GM19328 (cell line): ENCODE measurements around the gene FREM3.
"Not testable (repeated sequence)": the region's sequence is repeated elsewhere in the genome, so short reads cannot be mapped to it uniquely, and the experiment has no call there.

Source experiments
- ATAC-seq: cut with Tn5 transposase; IDR thresholded peaks from one replicate; pipeline ENCODE4 v1.9.1; 2021; ENCODE audit warnings: mild to moderate bottlenecking, moderate library complexity; ENCODE audit not compliant: unreplicated experiment

FREM3 gene

DNA sequence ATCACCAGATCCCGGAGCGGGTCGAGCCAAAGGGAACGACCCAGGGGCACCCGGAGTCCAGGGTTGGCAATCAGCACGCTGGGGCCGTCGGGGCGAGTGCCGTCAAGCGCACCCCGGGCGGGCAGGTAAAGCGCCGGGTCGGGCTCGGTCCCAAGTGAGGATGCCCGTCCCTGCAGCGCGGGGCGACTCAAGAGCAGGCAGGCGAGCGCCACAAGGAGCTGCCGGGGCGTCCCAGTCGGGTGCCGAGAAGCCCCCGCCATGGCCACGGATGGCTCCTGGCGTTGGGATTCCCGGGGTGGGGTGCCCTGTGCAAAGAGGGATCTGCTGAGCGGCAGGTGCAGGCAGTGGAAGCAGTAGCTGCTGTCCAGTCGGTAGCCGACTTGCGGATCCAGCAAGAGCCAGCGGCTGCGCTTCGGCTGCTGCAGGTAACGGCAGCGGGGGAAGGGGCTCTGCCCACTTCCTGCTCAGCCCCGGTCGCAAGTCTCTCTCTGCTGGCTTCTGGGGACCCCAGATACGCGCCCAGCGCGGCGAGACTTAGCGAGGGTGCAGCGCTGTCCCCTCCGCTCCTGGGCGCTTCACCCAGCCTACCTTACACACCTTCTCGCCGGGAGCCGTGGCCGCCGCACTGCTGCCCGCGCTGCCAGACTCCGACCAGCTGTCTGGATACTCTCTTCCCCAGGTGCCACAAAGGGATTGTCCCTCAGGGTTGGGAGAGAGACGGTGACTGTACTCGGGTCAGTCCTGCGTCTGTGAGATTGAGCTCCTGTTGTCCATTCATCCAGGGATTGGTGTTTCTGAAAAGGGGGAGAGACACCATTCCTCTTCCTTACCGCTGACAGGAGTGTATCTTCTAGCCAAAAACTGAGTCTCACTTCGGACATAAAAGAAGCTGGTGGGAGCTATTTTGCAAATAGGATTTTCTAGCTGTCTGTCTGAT lies at the start of gene FREM3:
Gene FREM3, minus strand, starts transcription at position 260 of the 937 bp plus-strand sequence. Its CDS starts 0 bp downstream, at position 260.
- no peak for ATAC-seq

DNA sequence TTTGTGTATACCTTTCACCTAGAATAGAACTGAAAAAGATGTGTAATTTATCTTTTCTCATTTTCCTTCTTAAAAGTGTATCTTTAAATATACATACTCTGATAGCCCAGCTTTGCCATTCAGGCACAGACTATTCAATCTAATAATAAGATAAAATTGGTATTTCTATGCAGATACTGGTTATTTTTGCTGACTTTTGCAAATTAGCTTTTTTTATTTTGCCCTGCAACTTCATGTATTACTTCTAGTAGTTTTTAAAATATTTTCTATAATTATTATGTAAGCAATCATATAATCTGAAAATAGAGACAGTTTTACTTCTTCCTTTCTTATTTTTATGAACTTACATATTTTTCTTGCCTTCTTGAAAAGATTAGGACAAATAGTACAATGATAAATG lies 45.4 kb upstream of the FREM3 start:
- no peak for ATAC-seq

DNA sequence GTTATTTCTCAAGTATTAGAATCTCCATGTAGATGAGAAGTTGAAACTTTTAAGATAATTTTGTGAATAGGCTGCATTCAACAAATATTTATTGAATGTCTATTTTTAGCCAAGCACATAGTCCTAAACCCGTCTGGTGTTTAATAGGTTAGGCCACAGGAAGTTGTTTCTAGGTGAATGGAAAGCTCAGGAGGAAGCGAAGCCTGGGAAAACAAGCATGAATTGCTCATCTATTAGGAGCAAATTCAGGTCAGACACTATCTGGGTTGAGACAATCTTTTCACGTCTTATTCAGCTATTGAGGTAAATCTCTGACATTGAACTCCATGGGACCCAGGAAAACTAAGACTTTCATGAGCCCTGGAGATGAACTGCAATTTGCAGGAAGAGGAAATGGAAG lies 43.1 kb upstream of the FREM3 start:
- no peak for ATAC-seq

DNA sequence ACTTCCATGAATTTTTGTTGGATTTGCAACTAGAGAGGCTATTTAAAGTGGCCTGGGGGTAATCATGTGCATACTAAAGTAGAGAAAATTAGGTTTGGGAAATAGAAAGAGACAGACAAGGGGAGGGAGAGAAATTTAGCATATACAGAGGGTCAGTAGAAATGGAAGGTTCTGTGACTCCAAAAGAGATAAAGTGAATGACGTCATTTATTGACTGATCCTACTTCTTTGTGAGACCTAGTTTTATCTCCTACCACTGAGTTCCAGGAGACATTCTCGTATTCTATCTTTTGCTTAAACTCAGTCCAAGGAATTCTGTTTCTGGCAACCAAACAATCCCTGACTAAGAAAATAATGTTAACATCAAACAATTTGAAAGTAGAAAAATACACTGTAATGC lies 42.4 kb upstream of the FREM3 start:
- no peak for ATAC-seq

DNA sequence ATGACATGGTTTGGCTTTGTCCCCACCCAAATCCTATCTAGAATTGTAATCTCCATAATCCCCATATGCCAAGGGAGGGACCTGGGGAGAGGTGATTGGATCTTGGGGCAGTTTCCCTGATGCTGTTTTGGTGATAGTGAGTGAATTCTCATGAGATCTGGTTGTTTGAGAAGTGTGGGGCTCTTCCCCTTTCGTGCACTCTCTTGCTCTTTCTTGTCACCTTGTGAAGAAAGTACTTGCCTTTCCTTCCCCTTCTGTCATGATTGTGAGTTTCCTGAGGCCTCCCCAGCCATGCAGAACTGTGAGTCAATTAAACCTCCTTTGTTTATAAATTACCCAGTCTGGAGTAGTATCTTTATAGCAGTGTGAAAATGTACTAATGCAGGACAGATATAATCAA lies 36.4 kb upstream of the FREM3 start:
- ATAC-seq, result no peak

DNA sequence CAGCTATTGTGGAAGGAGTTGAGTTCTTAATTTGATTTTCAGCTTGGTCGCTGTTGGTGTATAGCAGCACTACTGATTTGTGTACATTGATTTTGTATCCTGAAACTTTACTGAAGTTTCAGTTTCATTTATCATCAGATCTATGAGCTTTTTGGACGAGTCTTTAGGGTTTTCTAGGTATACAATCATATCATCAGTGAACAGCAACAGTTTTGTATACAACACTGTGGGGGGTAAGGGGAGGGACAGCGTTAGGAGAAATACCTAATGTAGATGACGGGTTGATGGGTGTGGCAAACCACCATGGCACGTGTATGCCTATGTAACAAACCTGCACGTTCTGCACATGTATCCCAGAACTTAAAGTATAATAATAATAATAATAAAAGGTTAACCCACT lies 35.6 kb upstream of the FREM3 start:
- ATAC-seq, result not testable (repeated sequence)

DNA sequence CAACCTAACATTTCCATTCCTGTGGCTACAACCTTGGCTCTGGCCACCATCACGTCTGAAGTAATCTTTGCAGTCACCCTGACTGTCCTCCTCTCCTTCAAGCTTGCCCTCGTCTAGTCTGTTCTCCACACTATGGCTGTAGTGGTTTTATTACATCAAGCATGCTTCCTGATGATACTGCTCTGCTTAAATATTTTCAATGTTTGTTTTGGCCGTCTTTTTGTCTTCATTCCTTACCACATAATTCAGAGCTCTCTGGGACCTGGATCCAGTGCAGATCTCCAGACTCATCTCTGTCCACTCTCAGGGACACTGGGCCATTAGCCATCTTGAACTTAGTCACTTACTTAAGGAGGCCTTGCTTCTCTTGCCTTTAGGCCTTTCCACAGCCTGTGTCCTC lies 27.7 kb upstream of the FREM3 start:
- ATAC-seq, result no peak

DNA sequence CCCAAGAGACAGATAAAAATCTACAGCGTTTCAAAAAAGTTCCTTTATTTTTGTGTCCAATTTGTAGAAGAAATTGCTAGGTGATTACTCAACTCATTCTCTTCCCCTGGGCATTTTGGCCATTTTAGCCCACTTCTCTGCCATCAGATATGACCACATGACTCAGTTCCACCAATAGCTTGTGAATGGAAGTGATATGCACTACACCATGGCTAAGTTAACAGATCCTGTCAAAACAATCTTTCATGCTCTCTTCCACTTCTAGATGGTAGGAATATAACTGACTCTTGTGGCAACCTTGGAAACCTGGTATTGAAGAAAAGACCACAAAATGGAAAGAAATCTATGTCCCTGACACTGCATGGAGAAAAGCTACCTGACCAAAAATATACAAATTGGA lies 26.2 kb upstream of the FREM3 start:
- ATAC-seq, result no peak

DNA sequence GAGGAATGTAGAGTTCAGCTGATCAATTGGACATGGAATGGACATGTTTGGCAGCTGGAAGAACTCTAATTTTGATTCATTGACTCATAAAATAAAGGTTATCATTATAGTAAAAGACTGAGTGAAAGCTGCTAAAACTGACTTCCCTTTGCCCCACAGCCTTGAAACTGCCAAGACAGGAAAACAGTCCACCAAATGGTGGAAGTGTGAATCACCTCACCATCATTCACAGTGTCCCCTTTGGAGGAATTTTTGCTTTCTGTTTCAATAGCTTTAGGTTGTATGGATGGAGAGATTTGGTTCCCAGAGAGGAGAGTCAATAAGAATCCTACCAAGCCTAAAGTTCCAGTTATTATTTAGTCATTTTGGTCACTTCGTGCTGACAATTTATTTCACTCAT lies 20.8 kb upstream of the FREM3 start:
- ATAC-seq, result no peak

DNA sequence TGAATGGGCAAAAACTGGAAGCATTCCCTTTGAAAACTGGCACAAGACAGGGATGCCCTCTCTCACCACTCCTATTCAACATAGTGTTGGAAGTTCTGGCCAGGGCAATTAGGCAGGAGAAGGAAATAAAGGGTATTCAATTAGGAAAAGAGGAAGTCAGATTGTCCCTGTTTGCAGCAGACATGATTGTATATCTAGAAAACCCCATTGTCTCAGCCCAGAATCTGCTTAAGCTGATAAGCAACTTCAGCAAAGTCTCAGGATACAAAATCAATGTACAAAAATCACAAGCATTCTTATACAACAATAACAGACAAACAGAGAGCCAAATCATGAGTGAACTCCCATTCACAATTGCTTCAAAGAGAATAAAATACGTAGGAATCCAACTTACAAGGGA lies 18.3 kb upstream of the FREM3 start:
- ATAC-seq, result not testable (repeated sequence)

DNA sequence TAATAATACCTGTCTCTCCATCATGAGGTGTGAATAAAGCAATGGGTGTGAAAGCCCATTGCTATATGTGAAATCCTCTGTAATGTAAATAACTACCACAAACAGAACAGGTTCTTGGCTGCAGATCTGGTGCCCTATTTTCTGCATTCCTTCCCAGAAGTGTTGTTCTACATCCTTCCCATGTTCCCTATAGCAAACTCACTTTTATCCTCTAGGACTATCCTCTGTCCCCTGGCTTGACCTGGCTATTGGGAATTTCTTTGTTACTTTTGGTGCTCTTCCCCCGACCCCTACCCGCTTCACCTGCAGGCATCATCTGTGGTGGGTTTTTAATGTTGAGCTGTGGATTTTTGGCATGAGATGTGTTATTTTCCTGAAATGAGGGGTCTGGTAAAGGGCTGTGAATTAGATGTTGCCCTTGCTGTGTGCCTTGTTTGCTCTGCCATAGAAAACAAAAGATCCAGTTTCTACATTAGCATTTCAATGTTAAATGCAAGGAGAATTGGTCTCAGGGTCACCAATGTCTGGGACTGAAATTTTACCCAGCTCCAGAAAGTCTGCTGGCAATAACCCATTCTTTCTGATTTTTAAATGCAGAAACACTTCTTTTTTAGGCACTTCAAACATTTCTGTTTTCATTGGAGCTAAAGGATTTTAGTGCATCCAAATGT lies 13.6 kb upstream of the FREM3 start:
- no peak for ATAC-seq

DNA sequence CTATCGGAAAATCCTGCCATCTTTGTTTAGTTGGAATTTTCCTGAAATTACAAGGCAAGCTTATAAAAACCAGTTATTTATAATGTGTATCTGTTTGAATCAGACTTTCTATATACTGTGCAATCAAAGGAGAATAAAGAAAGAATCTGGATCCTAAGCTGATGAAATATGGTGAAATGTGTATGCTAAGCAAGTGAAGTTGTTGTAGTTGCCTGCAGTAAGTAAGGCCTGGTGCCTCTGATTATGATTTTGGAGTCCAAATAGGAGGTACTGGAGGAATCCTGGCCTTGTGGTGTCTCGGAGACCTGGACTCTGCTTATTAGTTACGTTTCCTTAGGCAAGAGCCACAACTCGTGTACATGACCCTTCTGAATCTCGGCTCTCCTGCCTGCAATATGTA lies 13.1 kb upstream of the FREM3 start:
- no peak for ATAC-seq

DNA sequence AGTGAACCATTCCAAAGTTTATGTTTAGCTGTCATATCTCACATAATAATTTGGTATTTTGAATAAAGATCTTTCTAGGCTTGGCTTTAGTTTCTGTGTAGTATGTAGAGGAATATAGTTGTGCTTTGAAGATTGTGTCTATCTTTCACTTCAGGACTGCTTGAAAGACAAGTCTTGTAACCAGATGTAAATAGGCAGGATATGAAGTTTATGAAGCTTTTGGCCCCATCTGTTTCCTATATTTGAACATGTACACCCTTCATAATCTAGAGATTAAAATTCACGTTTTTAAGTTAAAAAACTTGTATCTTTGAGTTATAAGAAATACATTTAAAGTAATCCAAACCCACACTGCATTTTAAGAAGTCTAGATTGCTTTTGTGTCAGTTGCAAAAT lies 11.7 kb upstream of the FREM3 start:
- no peak for ATAC-seq

DNA sequence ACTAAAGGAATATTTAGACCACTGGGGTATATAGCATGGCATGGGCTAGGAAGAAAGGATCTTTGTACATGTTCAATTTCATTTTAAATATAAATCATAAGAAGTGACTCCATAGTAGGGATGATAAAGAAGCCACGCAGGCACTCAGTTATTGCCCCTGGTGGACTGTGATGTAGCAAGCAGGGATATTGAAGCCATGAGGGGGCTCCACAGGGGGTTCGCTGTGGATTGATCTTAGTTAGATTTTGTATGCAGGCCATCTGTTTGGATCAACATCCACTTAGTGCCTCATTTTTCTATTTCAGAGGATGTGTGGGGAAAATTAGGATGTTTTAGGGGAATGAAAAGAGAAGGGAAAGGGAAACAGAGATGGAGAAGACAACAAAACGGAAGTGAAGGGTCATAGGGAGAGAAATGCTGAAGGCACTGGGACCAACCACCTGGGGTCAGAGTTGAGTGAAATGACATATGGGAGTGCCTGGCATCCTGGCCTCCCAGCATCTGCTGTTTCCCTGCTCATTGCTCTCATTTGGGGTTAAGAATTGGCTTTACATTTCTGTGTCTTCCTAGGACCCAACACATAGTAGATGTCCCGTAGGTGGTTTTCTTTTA lies 11.2 kb upstream of the FREM3 start:
- ATAC-seq, result no peak

DNA sequence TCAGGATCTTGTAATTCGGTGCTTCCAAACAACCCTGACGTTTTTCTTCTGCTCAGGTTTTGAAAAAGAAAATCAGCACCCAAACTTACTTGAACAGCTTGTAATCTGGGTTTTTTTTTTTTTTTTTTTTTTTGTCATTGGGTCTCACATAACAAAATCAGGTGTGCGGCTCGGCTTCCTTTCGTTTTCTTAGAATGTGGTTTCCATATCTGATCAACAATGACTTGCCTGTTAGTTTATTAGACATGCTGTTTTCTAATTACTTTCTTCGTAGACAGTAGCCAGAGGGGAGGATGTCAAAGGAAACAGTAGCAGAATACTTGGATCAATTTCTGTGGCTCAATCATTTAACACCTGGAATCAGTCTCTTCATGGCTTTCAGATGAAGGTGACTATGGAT lies 890 bp upstream of the FREM3 start:
- no peak for ATAC-seq

DNA sequence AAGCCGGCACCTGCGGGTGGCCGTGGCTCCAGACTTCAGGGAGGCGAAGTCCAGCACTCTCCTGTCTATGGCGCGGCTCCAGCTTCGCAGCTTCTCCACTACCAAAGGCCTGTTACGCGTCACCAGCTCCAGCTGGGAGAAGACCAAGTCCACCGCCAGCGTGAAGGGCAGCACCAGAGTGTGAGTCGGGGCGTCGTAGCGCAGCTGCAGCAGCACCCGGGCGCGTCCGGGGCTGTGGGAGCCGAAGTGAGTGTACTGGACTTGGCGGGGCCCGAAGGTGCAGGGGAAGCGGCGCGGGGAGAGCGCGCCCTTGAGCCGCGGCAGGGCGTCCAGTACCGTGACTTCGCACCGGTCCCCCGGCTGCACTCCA lies 444 bp downstream of the FREM3 start:
- ATAC-seq, result no peak

DNA sequence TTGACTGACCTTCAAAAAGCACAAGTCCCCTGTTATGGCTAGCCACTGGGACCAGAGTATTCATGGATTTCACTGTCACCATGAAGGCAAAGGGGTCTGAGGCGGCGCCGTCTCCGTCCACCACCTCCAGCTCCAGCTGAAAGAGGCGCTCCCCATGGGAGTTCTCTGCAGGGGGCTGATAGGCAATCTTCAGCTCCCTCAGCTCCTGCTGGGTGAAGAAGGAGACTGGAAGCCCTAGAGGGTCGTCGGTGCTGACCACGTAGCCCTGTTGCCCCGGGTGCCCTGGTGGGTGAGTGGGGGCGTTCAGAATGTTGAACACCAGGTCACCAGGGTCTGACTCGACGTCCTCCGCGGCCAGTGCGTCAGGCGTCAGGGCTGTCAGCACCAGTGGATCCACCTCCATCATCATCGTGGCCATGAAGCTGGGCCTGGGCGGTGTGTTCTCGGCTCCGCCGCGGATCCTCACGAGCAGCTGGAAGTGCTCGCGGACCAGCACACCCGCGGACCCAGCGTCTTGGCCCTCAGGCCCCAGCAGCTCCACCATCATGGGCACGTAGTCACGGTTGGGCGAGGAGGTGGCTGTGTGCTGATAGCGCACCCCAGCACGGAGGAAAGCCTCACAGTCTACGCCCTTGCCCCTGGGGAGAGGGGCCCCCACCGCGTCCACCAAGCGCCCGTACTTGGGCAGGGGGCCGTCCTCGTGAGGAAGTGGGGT lies 987 bp downstream of the FREM3 start:
- no peak for ATAC-seq

DNA sequence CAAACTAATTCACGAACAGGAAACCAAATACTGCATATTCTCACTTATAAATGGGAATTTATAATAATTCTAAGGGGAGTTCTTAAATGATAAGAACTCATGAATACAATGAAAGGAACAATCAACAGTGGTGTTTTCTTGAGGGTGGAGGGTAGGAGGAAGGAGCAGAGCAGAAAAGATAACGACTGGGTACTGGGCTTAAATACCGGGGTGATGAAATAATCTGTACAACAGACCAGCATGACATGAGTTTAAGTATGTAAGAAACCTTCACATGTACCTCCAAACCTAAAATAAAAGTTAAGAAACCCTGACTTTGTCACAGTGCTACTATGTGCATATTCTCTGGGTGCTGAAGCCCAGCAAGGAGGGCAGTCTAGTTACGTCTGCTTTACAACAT lies 6.6 kb downstream of the FREM3 start:
- ATAC-seq, result no peak

DNA sequence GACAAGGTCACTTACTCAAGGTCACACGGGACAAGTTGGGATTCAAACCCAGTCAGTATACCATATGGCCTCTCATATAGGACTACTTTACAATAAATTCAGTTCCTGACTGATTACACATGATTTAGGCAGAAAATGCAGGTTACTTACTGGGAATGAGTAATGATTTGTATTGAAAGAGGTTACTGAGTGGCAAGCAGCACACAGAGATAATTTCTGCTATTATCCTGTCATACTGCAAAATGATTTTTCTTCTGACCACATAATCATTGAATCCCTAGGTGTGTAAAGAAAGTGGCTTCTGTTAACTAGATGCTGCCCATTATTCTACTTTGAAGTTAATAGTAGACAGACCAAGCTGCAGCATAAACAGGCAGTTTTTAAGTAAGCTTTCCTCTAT lies 8.2 kb downstream of the FREM3 start:
- no peak for ATAC-seq

DNA sequence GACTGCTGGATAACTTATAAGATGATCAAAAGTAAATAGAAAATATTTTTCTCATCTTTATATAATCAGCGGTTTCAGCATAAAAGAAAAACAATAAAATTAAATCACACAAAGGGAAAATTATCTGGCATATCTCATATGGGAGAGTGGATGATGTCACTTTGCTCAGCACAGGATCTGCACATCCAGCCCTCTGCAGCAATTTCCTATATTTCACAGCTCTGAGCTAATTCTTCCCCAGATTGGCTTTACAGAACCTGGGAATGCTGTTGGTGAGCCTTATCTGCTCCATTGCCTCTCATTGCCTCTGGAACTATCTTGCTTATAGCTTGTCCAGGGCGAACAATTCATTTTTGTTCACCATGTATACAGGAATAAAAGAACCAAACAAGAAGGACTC lies 21.0 kb downstream of the FREM3 start:
- ATAC-seq, result no peak

DNA sequence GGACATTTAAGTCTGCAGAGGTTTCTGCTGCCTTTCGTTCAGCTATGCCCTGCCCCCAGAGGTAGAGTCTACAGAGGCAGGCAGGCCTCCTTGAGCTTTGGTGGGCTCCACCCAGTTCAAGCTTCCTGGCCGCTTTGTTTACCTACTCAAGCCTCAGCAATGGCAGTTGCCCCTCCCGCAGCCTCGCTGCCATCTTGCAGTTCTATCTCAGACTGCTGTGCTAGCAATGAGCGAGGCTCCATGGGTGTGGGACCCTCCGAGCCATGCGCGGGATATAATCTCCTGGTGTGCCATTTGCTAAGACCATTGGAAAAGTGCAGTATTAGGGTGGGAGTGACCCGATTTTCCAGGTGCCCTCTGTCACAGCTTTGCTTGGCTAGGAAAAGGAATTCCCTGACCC lies 26.8 kb downstream of the FREM3 start:
- ATAC-seq, result not testable (repeated sequence)
